ENCODE results near the gene SDS. TPM values are rescaled to one million over a fixed set of nuclear protein-coding genes. Genes with fewer than 3 reads are reported as not detected.

Gene SDS
- polyA plus RNA-seq, 1 donor from 2014 or later = not detected

DNA sequence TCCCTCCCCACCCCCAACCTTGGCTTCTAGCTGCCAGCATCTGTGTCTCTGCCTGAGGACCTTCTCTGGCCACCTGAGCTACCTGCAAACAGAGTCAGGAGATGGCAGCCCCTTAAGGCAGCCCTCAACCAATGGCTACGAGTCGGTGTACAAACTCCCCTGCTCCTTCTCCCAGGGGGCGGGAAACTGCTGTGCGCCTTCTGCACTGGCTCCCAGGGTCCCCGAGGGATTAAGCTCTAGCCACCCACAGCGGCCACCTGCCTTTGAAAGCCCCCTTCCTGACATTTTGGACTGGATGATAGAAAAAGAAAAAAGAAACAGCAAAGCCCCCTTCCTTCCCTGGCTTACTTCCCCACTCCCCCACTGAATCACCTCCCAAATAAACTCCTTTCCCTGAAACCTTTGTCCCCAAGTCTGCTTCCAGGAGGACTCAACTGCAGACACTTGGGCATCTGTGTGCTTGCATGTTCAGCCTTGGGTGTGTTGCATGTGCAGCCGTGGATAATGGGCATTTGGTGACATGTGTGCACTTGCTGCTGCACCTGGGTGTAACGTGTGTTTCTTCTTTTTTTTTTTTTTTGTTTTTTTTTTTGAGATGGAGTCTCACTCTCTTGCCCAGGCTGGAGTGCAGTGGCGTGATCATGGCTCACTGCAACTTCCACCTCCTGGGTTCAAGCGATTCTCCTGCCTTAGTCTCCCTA, 6.0 kb downstream of the SDS start:
- Mint-ChIP-seq H3K9me3 (peaks cover 0 to 1% (median 0%) of the 10 kb centered on the region in 3 donors), H3K36me3 (no peaks in the 10 kb centered on the region), H3K4me1 (no peaks in the 10 kb centered on the region), H3K27ac (no peak overlapping the region), H3K4me3 (no peak overlapping the region), H3K27me3 (peaks cover 14% of the 10 kb centered on the region)

DNA sequence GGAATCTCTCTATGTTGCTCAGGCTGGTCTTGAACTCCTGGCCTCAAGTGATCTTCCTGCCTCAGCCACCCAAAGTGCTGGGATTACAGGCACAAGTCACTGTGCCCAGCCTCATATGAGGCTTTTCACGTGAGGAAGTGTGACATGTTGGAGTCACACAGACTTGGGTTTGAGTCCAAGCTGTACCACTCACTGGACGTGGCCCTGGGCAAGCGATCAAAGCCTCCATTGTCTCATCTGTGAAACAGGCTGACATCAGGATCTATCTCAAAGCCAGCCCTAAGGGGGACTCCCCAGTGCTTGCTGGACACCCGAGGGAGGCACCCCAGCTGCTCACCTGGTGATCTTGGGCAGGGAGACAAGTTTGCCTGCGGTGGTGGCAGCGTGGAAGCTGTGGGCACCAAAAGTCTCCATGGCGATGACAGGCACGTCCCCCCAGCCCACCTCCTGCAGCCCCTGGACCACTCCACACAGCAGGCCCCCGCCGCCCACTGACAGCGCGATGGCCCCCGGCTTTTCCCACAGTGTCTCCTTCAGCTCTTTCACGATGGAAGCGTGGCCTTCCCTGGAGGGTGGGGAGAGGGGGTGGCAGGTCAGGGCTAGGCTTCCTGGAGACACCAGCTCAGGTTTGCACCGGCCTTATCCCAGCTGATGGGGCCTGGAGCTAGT, 6.7 kb downstream of the SDS start:
- Mint-ChIP-seq H3K27ac (no peak overlapping the region), H3K27me3 (peaks cover 14% of the 10 kb centered on the region), H3K36me3 (no peaks in the 10 kb centered on the region), H3K9me3 (peaks cover 0 to 1% (median 0%) of the 10 kb centered on the region in 3 donors), H3K4me3 (no peak overlapping the region), H3K4me1 (no peaks in the 10 kb centered on the region)

DNA sequence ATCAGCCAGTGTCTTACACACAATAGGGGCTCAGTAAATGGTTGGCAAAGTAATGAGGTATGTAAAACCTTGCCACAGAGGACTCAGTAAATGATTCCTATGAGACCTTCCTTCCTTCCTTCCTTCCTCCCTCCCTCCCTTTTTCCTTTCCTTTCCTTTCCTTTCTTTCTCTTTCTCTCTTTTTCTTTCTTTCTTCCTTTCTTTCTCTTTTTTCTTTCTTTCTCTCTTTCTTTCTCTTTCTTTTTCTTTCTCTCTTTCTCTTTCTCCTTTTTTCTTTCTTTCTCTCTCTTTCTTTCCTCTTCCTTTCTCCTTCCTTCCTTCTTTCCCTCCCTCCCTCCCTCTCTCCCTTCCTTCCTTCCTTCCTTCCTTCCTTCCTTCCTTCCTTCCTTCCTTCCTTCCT, 7.5 kb downstream of the SDS start:
- peaks cover 0 to 1% (median 0%) of the 10 kb centered on the region in 3 donors for H3K9me3 Mint-ChIP-seq
- peaks cover 12% of the 10 kb centered on the region for H3K27me3 Mint-ChIP-seq
- no peak overlapping the region for H3K27ac Mint-ChIP-seq
- no peaks in the 10 kb centered on the region for H3K36me3 Mint-ChIP-seq
- H3K4me1 Mint-ChIP-seq = no peaks in the 10 kb centered on the region
- H3K4me3 Mint-ChIP-seq = no peak overlapping the region

- Mint-ChIP-seq H3K4me3 (peak overlapping the region in 1 of 4 donors; percentile 61), H3K27me3 (peaks cover 12% of the 10 kb centered on the region), H3K27ac (no peak overlapping the region), H3K36me3 (peaks cover 1% of the 10 kb centered on the region), H3K9me3 (peaks cover 0 to 1% (median 0%) of the 10 kb centered on the region in 3 donors), H3K4me1 (no peaks in the 10 kb centered on the region)
Measured at GRCh38 chr12:113395119-113395518, 8.6 kb downstream of the SDS start.

- Mint-ChIP-seq H3K27me3 (peaks cover 10% of the 10 kb centered on the region), H3K27ac (no peak overlapping the region), H3K9me3 (peaks cover 0 to 1% (median 0%) of the 10 kb centered on the region in 3 donors), H3K4me3 (no peak overlapping the region), H3K4me1 (no peaks in the 10 kb centered on the region), H3K36me3 (peaks cover 1% of the 10 kb centered on the region)
Measured at GRCh38 chr12:113393749-113394148, 9.9 kb downstream of the SDS start.

GRCh38 chr12:113392988-113393579, 10.6 kb downstream of the SDS start:
- Mint-ChIP-seq H3K9me3 (peaks cover 0 to 1% (median 0%) of the 10 kb centered on the region in 3 donors), H3K36me3 (peaks cover 1% of the 10 kb centered on the region), H3K4me3 (no peak overlapping the region), H3K4me1 (no peaks in the 10 kb centered on the region), H3K27ac (no peak overlapping the region), H3K27me3 (peaks cover 5% of the 10 kb centered on the region)

- Mint-ChIP-seq H3K27me3 (no peaks in the 10 kb centered on the region), H3K4me1 (no peaks in the 10 kb centered on the region), H3K4me3 (no peak overlapping the region), H3K27ac (no peak overlapping the region), H3K36me3 (peaks cover 1% of the 10 kb centered on the region), H3K9me3 (peaks cover 0 to 1% (median 0%) of the 10 kb centered on the region in 3 donors)
Measured at GRCh38 chr12:113392520-113392919, 11.2 kb downstream of the SDS start.

DNA sequence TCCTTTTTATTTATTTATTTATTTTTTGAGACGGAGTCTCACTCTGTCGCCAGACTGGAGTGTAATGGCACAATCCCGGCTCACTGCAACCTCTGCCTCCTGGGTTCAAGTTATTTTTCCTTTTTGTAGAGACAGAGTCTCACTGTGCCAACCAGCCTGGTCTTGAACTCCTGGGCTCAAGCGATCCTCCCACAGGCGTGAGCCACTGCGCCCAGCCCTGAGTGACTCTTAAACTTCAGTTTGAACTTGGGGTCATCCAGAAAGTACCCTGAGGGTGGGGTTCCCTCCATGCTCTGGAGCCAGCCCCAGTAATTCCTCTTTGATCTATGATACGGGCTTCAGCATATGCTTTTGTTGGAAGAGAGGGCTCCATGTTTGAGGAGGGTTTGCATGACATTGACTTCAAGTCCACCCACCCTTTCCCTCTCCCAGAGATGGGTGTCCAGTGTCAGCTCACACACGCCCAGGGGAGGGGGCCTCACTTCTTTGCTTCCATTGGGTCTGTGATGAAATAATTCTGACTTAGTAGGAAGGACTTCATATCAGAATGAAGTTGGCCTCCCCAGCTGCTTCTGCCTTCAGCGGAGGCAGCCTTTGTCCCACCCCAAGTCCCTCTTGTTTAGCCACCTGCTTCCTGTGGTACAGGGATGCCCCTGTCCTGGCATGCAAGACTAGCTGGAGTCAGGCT, 11.9 kb downstream of the SDS start:
- Mint-ChIP-seq H3K36me3 (peaks cover 1% of the 10 kb centered on the region), H3K4me3 (no peak overlapping the region), H3K27ac (no peak overlapping the region), H3K4me1 (no peaks in the 10 kb centered on the region), H3K27me3 (no peaks in the 10 kb centered on the region), H3K9me3 (peaks cover 0 to 1% (median 0%) of the 10 kb centered on the region in 3 donors)

GRCh38 chr12:113391145-113391544, 12.5 kb downstream of the SDS start:
- Mint-ChIP-seq H3K4me1 (no peaks in the 10 kb centered on the region), H3K27ac (no peak overlapping the region), H3K9me3 (peaks cover 0 to 1% (median 0%) of the 10 kb centered on the region in 3 donors), H3K36me3 (peaks cover 1% of the 10 kb centered on the region), H3K27me3 (no peaks in the 10 kb centered on the region), H3K4me3 (no peak overlapping the region)

GRCh38 chr12:113390064-113391043, 13.3 kb downstream of the SDS start:
- Mint-ChIP-seq H3K9me3 (peaks cover 0 to 1% (median 0%) of the 10 kb centered on the region in 3 donors), H3K27ac (no peak overlapping the region)

DNA sequence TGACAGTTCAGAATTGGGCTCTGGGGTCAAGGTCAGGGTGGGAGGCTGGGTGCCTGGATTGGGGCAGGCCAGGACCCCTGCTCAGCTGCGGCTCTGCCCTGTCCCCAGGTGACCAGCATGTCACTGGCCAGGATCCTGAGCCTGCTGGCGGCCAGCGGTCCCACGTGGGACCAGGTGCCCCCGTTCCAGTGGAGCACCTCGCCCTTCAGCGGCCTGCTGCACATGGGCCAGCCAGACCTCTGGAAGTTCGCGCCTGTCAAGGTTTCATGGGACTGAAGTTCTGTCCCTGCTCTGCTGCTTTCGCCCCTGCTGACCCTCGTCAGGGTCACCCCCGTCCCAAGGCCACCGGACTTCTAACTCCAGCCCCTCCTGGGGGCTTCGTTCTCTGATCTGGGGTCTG, 15.3 kb downstream of the SDS start:
- Mint-ChIP-seq H3K9me3 (no peaks in the 10 kb centered on the region), H3K4me3 (no peak overlapping the region)

More at GRCh38 chr12:113390064-113391043, 13.3 kb downstream of the SDS start:
- peaks cover 1% of the 10 kb centered on the region for H3K36me3 Mint-ChIP-seq
- no peaks in the 10 kb centered on the region for H3K27me3 Mint-ChIP-seq
- H3K4me1 Mint-ChIP-seq = no peaks in the 10 kb centered on the region
- H3K4me3 Mint-ChIP-seq = no peak overlapping the region

DNA sequence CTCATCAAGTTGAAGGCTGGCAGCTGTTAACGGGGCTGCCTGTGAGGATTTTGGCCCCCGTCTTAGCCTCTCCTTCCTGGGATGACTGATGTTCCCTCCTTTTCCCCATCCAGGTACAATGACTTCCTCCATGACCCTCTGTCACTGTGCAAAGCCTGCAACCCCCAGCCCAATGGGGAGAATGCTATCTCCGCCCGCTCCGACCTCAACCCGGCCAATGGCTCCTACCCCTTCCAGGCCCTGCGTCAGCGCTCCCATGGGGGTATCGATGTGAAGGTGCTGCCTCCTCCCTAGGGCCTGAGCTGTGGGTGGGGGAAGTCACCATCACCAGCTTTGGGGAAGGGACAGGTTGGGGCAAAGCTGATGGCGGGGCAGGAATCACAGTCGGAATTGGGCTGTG, 16.1 kb downstream of the SDS start:
- Mint-ChIP-seq H3K27ac (no peak overlapping the region), H3K27me3 (no peaks in the 10 kb centered on the region), H3K4me1 (no peaks in the 10 kb centered on the region), H3K36me3 (peaks cover 1% of the 10 kb centered on the region), H3K9me3 (no peaks in the 10 kb centered on the region), H3K4me3 (no peak overlapping the region)

More for the DNA sequence above, 15.3 kb downstream of the SDS start:
- Mint-ChIP-seq H3K27me3 (no peaks in the 10 kb centered on the region), H3K27ac (peak overlapping the region in 1 of 3 donors; percentile 2), H3K36me3 (peaks cover 1% of the 10 kb centered on the region), H3K4me1 (no peaks in the 10 kb centered on the region)

DNA sequence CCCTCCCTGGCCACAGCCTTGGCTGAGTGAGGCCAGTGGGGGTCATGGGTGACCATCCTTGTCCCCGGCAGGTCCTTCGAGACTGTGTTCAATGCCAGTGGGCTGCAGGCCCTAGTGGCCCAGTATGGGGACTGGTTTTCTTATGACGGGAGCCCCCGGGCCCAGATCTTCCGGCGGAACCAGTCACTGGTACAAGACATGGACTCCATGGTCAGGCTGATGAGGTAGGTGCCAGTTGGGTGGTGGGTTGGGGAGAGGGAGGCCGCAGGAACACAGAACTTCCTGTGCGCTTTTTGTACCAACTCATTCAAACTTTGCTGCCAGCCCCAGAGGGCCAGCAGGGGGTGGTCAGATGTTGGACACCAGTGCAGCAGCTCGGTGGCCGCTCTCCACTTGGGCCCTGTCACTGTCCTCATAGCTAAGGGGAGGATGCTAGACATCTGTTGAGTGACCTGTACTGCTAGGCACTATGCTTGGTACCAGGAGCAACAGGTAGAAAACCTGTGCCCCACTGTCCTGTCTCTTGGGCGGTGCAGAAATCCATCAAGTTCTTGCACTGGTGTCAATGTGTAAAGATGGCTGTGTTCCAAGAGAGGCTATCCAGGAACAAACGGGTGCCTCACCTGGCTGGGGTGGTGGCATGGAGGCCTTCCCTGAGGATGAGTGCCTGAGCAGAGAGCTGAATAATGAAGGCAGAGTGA, 16.7 kb downstream of the SDS start:
- no peaks in the 10 kb centered on the region for H3K4me1 Mint-ChIP-seq
- no peak overlapping the region for H3K27ac Mint-ChIP-seq
- no peaks in the 10 kb centered on the region for H3K27me3 Mint-ChIP-seq
- peaks cover 1% of the 10 kb centered on the region for H3K36me3 Mint-ChIP-seq
- no peaks in the 10 kb centered on the region for H3K9me3 Mint-ChIP-seq
- H3K4me3 Mint-ChIP-seq = no peak overlapping the region
